ENCODE measurements around the gene MYO3B. TPM values are rescaled to one million over a fixed set of nuclear protein-coding genes. Genes with fewer than 3 reads are reported as not detected.

MYO3B gene
- 0.02 TPM in 1 of 5 replicates, not detected in the others for total RNA-seq (2022; extraction: Qiagen RNA extraction; ENCODE audit: low read depth)

GRCh38 chr2:170177950-170178781 is at the start of gene MYO3B:
TSS of gene MYO3B (plus strand) at chr2:170178147. CDS start at chr2:170178288, 141 bp downstream.

